ENCODE results near the gene CSNK1G1. TPM values are rescaled to one million over a fixed set of nuclear protein-coding genes. Genes with fewer than 3 reads are reported as not detected.

The CSNK1G1 gene
- total and polyA plus RNA-seq, 2 experiments from 2014 or later = 8.7 to 18.0 TPM

DNA sequence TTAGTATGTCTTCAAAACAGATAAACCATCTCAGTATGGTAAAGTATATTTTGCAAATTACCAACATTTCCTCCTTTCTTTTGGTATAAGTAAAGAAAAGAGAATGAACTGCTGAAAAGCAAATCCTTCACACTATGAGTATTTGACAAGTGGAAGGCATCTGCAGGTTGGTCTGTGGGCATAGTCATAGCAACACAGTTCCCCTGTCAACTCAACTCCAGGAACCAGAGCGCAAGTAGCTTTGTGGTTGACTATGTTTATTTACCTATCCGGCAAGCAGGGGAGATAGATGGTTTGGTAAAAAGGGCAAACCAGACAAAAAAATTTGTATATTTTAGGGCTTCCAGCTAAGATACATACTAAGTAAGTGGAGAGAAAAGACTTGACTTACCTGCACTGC is 104.9 kb downstream of the CSNK1G1 start:
- H3K27ac ChIP-seq = no peak overlapping the region
- no peaks in the 10 kb centered on the region for H3K27me3 ChIP-seq
- TF ChIP-seq, protein P1, sequence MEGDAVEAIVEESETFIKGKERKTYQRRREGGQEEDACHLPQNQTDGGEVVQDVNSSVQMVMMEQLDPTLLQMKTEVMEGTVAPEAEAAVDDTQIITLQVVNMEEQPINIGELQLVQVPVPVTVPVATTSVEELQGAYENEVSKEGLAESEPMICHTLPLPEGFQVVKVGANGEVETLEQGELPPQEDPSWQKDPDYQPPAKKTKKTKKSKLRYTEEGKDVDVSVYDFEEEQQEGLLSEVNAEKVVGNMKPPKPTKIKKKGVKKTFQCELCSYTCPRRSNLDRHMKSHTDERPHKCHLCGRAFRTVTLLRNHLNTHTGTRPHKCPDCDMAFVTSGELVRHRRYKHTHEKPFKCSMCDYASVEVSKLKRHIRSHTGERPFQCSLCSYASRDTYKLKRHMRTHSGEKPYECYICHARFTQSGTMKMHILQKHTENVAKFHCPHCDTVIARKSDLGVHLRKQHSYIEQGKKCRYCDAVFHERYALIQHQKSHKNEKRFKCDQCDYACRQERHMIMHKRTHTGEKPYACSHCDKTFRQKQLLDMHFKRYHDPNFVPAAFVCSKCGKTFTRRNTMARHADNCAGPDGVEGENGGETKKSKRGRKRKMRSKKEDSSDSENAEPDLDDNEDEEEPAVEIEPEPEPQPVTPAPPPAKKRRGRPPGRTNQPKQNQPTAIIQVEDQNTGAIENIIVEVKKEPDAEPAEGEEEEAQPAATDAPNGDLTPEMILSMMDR (IDR thresholded peaks at IDR 0.05; ENCODE audit: low read depth, low read length) = no peak
- DNase-seq (ENCODE audit: low read depth in 1 of 2, low spot score in 1 of 2) = no peak
- H3K4me1 ChIP-seq (ENCODE audit: low read depth) = peaks cover 3% of the 10 kb centered on the region
- no peak overlapping the region for H3K4me3 ChIP-seq
- no peaks in the 10 kb centered on the region for H3K36me3 ChIP-seq
- H3K9me3 ChIP-seq (ENCODE audit: low read depth) = no peaks in the 10 kb centered on the region

DNA sequence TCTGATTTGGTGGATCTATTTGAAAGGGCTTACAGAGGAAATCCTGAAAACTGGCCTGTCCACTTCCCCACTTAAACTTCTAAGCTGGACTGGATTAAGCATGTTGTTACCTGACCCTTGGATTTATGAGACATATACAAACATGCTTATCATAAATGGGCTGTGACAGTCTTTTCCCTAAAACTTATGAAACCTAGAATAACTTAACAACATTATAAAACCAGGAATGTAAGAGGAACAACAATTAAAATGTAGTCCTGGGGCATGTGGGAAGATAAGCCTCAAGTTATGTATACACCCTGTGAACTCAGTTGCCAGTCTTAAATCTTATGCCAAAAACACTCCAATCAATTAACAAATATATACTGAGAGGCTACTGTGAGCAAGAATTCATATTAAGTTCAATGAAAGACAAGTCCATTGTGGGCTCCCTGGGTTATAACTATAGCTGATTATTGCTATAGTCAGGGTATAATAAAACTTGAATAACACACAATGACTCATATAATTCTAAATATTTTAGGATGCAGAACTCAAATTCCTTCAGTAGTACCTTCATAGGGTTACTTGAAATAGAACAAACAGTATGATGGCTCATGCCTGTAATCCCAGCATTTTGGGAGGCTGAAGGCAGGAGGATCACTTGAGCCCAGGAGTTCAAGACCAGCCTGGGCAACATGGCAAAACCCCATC is 105.9 kb downstream of the CSNK1G1 start:
- Histone ChIP-seq H3K27me3 (no peaks in the 10 kb centered on the region), H3K27ac (no peak overlapping the region), H3K9me3 (ENCODE audit: low read depth) (no peaks in the 10 kb centered on the region), H3K4me1 (ENCODE audit: low read depth) (peaks cover 3% of the 10 kb centered on the region), H3K36me3 (no peaks in the 10 kb centered on the region), H3K4me3 (no peak overlapping the region)
- TF ChIP-seq, protein P1 (IDR thresholded peaks at IDR 0.05; ENCODE audit: low read depth, low read length) = no peak
- DNase-seq (ENCODE audit: low read depth in 1 of 2, low spot score in 1 of 2) = no peak

DNA sequence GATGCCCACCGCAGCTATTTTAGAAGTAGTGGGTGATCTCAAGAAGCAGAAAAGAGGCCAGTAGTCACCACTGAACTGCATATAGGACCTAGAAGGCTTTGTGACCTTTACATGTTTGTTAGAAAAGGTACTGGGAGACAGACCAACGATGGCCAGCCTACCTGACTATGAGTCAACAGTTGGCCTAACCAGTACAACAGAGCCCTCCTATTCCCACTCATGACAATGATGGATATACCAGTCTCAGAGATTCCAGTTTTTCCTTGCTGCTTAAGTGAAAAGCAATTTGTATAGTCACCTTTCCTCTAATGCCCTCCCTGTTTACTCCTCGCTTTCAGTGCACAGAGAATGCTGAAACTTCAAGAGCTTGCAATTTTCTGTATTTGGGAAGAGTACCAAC is 106.6 kb downstream of the CSNK1G1 start:
- Histone ChIP-seq H3K36me3 (no peaks in the 10 kb centered on the region), H3K27ac (no peak overlapping the region), H3K4me1 (ENCODE audit: low read depth) (peaks cover 3% of the 10 kb centered on the region), H3K27me3 (no peaks in the 10 kb centered on the region), H3K9me3 (ENCODE audit: low read depth) (no peaks in the 10 kb centered on the region), H3K4me3 (no peak overlapping the region)
- DNase-seq (ENCODE audit: low read depth in 1 of 2, low spot score in 1 of 2) = no peak
- TF ChIP-seq, protein P1 (IDR thresholded peaks at IDR 0.05; ENCODE audit: low read depth, low read length) = no peak

DNA sequence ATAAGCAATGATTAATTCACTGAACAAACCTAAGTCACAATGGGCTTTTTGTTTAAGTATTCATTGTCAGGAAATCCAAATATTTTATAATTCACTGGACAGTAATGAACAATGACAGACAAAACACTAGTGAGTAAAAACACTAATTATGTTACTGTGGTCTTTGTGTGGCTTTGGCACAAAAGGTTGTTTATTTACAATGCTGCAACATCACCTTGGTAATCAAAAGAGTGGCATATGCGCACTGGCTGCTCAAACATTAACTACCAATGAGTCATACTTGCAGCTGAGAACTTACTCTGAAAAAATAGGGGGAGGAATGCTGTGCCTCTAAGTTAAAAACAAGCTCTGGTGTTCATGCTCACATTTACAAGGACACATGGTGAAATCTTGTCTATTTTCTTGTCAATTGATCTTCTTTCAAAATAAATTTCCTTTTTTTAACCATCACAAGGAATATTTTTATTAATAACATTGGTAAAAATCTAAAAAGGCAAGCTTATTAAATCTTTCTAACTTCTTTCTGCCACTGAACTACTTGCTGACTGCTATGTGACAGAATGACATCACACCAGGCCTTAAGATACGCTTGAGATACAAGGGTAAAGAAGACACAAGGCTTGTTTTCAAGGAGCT is 107.9 kb downstream of the CSNK1G1 start:
- DNase-seq (ENCODE audit: low read depth in 1 of 2, low spot score in 1 of 2) = peak in 1 of 2 donors; percentile 94
- H3K27ac ChIP-seq = no peak overlapping the region
- no peaks in the 10 kb centered on the region for H3K9me3 ChIP-seq (ENCODE audit: low read depth)
- H3K4me1 ChIP-seq (ENCODE audit: low read depth) = peaks cover 3% of the 10 kb centered on the region
- TF ChIP-seq, protein P1 (IDR thresholded peaks at IDR 0.05; ENCODE audit: low read depth, low read length) = no peak
- no peak overlapping the region for H3K4me3 ChIP-seq
- H3K27me3 ChIP-seq = no peaks in the 10 kb centered on the region
- H3K36me3 ChIP-seq = no peaks in the 10 kb centered on the region

DNA sequence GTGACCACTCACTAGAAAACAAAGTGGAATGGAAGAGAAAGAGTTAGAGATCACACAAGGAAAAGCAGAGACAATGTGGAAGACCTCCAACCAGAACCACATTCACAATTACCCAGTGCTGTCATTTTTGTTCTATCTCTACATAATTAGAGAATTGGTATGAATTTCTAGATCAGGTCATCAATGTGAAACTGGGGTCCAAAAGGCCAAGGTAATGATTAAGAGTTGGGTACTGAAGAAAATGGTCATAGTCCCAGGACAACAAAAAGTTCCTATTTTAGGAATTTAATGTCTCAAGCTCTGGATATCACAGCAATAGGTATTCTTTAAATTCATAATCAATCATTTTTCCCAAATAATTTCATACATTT is 108.5 kb downstream of the CSNK1G1 start:
- peaks cover 3% of the 10 kb centered on the region for H3K4me1 ChIP-seq (ENCODE audit: low read depth)
- no peaks in the 10 kb centered on the region for H3K9me3 ChIP-seq (ENCODE audit: low read depth)
- DNase-seq (ENCODE audit: low read depth in 1 of 2, low spot score in 1 of 2) = no peak
- H3K27me3 ChIP-seq = no peaks in the 10 kb centered on the region
- TF ChIP-seq, protein P1 (IDR thresholded peaks at IDR 0.05; ENCODE audit: low read depth, low read length) = no peak
- no peak overlapping the region for H3K4me3 ChIP-seq
- H3K27ac ChIP-seq = no peak overlapping the region
- H3K36me3 ChIP-seq = no peaks in the 10 kb centered on the region

Data from cardiac muscle cell (in vitro differentiated cells and primary cell).